Astrocyte of the cerebellum (primary cell): ENCODE data around the gene FTH1.
"Not testable (repeated sequence)": the region's sequence is repeated elsewhere in the genome, so short reads cannot be mapped to it uniquely, and the experiment has no call there.

Experiments used
- DNase-seq: peaks from one replicate; pipeline ENCODE4 v3.0.0-alpha.2; 2011; ENCODE audit warnings: low read depth
- H3K4me3 ChIP-seq: 2 replicates; pipeline ENCODE4 v1.5.1; 2011; ENCODE audit warnings: mild to moderate bottlenecking, low read depth, low read length, moderate library complexity
- in situ Hi-C: cut with HindIII; loops from 2 replicates; pipeline ENCODE4 v1.10.0; 2017; ENCODE audit warnings: low sequenced_read_pairs
- TF ChIP-seq, protein P1 (sequence below): IDR thresholded peaks from 2 replicates; pipeline ENCODE4 v1.5.1; 2012; ENCODE audit warnings: low read length, low read depth, moderate library complexity, mild to moderate bottlenecking; ENCODE audit errors: missing control alignments

The FTH1 gene

DNA sequence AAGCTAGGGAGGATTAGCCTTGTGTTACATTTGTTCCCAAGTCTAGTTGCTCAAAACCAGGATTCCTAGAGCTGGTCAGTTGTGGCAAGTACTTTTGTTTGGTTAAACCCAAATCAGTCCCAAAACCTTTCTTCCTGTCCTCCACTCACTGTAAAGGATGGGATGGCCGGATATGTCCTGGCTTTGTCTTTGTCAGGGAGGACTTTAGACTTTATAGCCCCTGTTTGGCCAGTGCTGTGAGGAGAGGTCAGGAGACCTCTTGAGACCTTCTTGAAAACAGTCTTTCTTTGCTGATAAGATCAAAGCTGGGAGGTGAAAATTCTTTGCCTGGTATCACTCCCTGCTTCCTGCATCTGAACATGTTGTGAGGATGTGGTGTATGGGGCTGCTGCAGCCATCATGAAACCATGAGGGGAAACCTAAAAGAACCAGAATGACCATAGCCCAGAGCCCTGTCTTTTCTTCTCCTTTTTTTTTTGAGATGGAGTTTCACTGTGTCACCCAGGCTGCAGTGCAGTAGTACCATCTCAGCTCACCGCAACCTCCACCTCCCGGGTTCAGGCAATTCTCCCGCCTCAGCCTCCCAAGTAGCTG, 43.6 kb upstream of the FTH1 start:
- in situ Hi-C loops, result no loop called here
- no peak for DNase-seq
- no peak overlapping the region for H3K4me3 ChIP-seq
- TF ChIP-seq, protein P1, sequence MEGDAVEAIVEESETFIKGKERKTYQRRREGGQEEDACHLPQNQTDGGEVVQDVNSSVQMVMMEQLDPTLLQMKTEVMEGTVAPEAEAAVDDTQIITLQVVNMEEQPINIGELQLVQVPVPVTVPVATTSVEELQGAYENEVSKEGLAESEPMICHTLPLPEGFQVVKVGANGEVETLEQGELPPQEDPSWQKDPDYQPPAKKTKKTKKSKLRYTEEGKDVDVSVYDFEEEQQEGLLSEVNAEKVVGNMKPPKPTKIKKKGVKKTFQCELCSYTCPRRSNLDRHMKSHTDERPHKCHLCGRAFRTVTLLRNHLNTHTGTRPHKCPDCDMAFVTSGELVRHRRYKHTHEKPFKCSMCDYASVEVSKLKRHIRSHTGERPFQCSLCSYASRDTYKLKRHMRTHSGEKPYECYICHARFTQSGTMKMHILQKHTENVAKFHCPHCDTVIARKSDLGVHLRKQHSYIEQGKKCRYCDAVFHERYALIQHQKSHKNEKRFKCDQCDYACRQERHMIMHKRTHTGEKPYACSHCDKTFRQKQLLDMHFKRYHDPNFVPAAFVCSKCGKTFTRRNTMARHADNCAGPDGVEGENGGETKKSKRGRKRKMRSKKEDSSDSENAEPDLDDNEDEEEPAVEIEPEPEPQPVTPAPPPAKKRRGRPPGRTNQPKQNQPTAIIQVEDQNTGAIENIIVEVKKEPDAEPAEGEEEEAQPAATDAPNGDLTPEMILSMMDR, result no peak

DNA sequence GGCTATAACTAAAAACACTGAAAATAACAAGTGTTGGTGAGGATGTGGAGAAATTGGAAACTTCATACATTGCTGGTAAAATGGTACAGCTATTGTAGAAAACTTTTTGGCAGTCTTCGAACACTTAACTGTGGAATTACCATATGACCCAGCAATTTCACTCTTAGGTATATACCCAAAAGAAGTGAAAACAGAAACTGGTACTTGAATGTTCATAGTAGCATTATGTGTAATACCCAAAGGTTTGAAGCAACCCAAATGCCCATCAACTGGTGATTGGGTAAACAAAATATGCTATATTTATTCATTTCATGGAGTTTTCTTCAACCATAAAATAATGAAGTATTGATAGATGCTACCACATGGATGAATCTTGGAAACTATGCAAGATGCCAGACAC, 40.8 kb upstream of the FTH1 start:
- no peak for DNase-seq
- H3K4me3 ChIP-seq, result no peak overlapping the region
- TF ChIP-seq, protein P1, result no peak
- in situ Hi-C loops, result no loop called here

DNA sequence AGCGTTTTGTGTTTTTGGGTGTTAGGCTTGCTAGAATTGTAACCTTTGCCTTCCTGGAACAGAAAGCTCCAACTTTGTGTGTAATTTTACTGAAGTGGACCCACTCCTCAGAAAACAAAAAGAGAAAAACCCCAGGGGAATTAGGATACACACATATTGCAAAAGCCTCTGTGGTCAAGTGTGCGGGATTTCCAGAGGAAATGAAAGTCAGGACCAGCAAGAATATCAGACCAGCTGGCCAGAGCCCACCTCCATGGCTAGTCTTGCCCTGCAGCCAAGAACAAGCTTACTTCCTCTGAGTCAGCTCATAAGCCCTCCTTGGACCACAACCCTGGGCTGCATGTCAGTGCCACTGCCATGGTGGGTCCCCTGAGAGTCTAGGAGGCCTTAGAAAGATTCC, 37.0 kb upstream of the FTH1 start:
- TF ChIP-seq, protein P1, result no peak
- H3K4me3 ChIP-seq, result no peak overlapping the region
- in situ Hi-C loops, result loop anchor here (5.0 kb wide), 1 partner anchor 68 kb away; no protein-coding TSS in a partner anchor
- peak; percentile 83 for DNase-seq

DNA sequence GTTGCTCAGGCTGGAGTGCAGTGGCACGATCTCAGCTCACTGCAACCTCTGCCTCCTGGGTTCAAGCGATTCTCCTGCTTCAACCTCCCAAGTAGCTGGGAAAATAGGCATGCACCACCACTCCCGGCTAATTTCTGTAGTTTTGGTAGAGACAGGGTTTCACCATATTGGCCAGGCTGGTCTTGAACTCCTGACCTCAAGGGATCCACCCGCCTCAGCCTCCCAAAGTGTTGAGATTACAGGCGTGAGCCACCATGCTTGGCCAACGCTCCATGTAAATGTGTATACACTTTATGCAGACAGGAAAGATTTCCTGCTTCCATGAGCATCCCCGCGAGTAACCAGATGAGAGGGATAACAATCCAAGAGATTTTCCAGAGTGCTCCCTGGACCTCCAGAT, 34.8 kb upstream of the FTH1 start:
- H3K4me3 ChIP-seq, DNase-seq: not testable (repeated sequence)
- in situ Hi-C loops, result loop anchor here (5.0 kb wide), 1 partner anchor 70 kb away; no protein-coding TSS in a partner anchor

DNA sequence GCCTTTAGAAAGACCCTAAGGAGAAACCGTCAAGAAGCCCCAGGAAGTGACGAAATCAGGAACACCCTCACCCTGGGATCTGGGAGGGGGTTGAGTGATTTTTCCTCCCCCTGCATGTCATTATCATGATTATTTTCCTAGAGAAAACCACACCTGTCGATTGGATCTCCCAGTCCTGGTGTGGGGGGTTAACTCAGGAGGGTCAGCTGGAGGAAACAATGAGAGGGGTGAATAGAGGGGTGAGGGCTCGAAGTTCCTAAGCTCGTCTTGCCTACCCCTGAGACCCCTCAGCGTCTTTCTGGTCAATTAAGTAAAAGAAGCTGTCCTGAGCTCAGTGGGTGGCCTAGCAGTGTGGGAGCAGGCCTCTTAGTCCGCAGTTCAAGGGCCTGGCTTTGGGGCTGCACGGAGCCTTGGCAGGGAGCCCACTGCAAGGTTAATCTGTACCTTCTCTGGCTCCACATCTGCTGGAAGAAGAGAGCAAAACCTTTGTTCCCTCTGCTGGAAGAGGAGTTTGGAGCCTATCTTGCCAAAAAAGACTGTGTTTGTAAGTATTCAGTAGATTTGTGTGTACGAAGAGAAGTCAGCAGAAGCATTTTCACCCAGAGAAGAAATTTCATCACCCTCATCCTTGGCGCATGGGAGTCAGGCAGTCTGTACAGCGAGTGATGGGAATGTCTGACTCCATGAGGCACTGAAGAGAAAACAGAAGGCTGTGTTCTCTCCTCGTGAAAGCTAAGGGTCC, 34.2 kb upstream of the FTH1 start:
- in situ Hi-C loops, result loop anchor here (5.0 kb wide), 1 partner anchor 71 kb away; no protein-coding TSS in a partner anchor
- H3K4me3 ChIP-seq, result no peak overlapping the region
- TF ChIP-seq, protein P1, result no peak
- DNase-seq, result no peak

DNA sequence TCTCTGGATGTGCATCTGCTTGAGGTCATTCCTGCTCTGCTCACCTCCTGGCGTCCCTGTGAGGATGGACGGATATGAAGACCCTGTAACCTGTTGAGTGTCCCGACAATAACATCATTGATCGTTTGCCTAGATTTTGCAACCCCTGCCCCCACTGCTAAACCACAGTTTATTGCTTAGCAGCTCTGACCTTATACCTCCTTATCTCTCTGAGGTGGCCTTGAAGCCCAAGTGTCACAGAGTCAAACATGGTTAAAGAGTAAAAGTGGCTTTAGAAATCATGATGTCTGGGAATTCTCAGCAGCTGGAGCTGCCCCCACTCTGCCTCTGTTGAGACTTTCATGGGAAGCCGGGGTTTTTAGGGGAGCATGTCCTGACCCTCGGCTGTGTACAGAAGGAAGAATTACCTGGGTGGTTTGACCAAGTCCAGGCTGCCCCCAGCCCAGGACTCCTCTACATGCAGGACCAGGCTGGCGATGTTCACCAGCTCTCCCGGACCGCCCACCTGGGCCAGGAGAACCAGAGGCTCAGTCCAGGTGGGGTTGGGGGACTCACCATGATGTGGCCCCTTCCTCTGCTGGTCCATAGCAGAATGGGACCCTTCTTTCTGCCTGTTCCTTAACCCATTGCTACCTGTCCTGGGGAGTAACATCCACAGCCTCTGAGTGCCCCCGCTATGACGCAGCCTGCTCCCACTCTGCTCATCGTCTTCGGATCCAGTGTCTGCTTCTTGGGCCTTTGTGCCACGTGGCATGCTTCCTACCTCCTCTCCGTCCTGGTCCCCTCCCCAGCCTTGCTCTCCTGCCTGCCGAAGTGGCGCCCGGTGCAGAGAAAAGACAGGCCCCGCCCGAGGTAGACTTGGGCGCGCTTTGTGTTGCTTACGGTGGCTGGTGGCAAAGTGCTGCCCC, 33.4 kb upstream of the FTH1 start:
- no peak for DNase-seq
- TF ChIP-seq, protein P1, result no peak
- in situ Hi-C loops, result loop anchor here (5.0 kb wide), 1 partner anchor 72 kb away; no protein-coding TSS in a partner anchor
- H3K4me3 ChIP-seq, result no peak overlapping the region
